Measurements from ENCODE around the gene TEX14. TPM values are rescaled to one million over a fixed set of nuclear protein-coding genes. Genes with fewer than 3 reads are reported as not detected.

Gene TEX14
- total and polyA plus RNA-seq, 10 of the 15 experiments (the other 5 are each of a cell fraction or from before 2014, with no cell fraction given), result 0.15 to 1.3 (median 0.66) TPM

GRCh38 chr17:58631523-58632323 lies 60.1 kb downstream of the TEX14 start (continued):
- TF ChIP-seq, protein P1, sequence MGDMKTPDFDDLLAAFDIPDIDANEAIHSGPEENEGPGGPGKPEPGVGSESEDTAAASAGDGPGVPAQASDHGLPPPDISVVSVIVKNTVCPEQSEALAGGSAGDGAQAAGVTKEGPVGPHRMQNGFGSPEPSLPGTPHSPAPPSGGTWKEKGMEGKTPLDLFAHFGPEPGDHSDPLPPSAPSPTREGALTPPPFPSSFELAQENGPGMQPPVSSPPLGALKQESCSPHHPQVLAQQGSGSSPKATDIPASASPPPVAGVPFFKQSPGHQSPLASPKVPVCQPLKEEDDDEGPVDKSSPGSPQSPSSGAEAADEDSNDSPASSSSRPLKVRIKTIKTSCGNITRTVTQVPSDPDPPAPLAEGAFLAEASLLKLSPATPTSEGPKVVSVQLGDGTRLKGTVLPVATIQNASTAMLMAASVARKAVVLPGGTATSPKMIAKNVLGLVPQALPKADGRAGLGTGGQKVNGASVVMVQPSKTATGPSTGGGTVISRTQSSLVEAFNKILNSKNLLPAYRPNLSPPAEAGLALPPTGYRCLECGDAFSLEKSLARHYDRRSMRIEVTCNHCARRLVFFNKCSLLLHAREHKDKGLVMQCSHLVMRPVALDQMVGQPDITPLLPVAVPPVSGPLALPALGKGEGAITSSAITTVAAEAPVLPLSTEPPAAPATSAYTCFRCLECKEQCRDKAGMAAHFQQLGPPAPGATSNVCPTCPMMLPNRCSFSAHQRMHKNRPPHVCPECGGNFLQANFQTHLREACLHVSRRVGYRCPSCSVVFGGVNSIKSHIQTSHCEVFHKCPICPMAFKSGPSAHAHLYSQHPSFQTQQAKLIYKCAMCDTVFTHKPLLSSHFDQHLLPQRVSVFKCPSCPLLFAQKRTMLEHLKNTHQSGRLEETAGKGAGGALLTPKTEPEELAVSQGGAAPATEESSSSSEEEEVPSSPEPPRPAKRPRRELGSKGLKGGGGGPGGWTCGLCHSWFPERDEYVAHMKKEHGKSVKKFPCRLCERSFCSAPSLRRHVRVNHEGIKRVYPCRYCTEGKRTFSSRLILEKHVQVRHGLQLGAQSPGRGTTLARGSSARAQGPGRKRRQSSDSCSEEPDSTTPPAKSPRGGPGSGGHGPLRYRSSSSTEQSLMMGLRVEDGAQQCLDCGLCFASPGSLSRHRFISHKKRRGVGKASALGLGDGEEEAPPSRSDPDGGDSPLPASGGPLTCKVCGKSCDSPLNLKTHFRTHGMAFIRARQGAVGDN (IDR thresholded peaks at IDR 0.05), result peak; percentile 99
- no peak for TF ChIP-seq SUPT20H (IDR thresholded peaks at IDR 0.05; ENCODE audit: borderline replicate concordance, control insufficient read depth, low read depth, low read length)
- TF ChIP-seq, protein P2, sequence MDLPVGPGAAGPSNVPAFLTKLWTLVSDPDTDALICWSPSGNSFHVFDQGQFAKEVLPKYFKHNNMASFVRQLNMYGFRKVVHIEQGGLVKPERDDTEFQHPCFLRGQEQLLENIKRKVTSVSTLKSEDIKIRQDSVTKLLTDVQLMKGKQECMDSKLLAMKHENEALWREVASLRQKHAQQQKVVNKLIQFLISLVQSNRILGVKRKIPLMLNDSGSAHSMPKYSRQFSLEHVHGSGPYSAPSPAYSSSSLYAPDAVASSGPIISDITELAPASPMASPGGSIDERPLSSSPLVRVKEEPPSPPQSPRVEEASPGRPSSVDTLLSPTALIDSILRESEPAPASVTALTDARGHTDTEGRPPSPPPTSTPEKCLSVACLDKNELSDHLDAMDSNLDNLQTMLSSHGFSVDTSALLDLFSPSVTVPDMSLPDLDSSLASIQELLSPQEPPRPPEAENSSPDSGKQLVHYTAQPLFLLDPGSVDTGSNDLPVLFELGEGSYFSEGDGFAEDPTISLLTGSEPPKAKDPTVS (IDR thresholded peaks at IDR 0.05; ENCODE audit: low read depth, low read length), result 0 out of 2 replicates have a peak, but pooled peaks have one; percentile 60
- peak; percentile 100 for TF ChIP-seq SMAD1 (IDR thresholded peaks at IDR 0.05; ENCODE audit: low read depth, partially characterized antibody)
- peak; percentile 7; the same call in 1 of the 2 replicates for TF ChIP-seq GATAD2B (conservative IDR thresholded peaks at IDR 0.05; ENCODE audit: low read depth)
- peak; percentile 65 for TF ChIP-seq GABPA (IDR thresholded peaks at IDR 0.05; ENCODE audit: low read depth)
- TF ChIP-seq CBX3 (IDR thresholded peaks at IDR 0.05; ENCODE audit: borderline replicate concordance, low read depth), result no peak
- peak in 1 of 2 experiments; percentile 55; a peak in 1 of 4 replicates for TF ChIP-seq IKZF2 (IDR thresholded peaks at IDR 0.05)
- TF ChIP-seq NFXL1 (IDR thresholded peaks at IDR 0.05; ENCODE audit: borderline replicate concordance), result peak; percentile 90
- peak; percentile 81; the same call in 1 of the 2 replicates for TF ChIP-seq IRF4 (IDR thresholded peaks at IDR 0.05; ENCODE audit: low read depth, low read length)
- TF ChIP-seq FOXM1 (IDR thresholded peaks at IDR 0.05; ENCODE audit: low read depth, low read length), result peak; percentile 98
- no peak for TF ChIP-seq SREBF2 (IDR thresholded peaks at IDR 0.05; ENCODE audit: low read length)
- TF ChIP-seq HCFC1 (IDR thresholded peaks at IDR 0.05; ENCODE audit: low read length), result peak; percentile 60; the same call in 1 of the 2 replicates
- no peak; the same call in 1 of the 2 replicates for TF ChIP-seq CEBPZ (IDR thresholded peaks at IDR 0.05; ENCODE audit: low read depth, low read length)
- no peak for TF ChIP-seq CHD1 (IDR thresholded peaks at IDR 0.05; ENCODE audit: low read depth, low read length)
- no peak for TF ChIP-seq IRF3 (IDR thresholded peaks at IDR 0.05)
- no peak for TF ChIP-seq SMC3 (IDR thresholded peaks at IDR 0.05; ENCODE audit: borderline replicate concordance, low read length)
- TF ChIP-seq ZNF274 (IDR thresholded peaks at IDR 0.05; ENCODE audit: insufficient read depth, insufficient read length), result no peak
- peak; percentile 98 for TF ChIP-seq CREB1 (IDR thresholded peaks at IDR 0.05; ENCODE audit: low read depth)

Data from GM12878 (cell line).